ENCODE data around the gene HBS1L.

HBS1L gene

GRCh38 chr6:135025175-135025574 is 29.4 kb downstream of the HBS1L start:
- Histone ChIP-seq H3K4me1 (ENCODE audit: control insufficient read depth in 5 of 5, insufficient read depth in 5 of 5, low read length in 5 of 5) (no peaks in the 10 kb centered on the region), H3K9me3 (ENCODE audit: control insufficient read depth in 5 of 5, low read length in 5 of 5) (no peaks in the 10 kb centered on the region), H3K27me3 (ENCODE audit: control insufficient read depth in 5 of 5, insufficient read depth in 4 of 5, low read length in 5 of 5) (no peaks in the 10 kb centered on the region), H3K27ac (ENCODE audit: low read depth, low read length) (no peak overlapping the region), H3K9ac (ENCODE audit: low read length in 5 of 5) (no peak overlapping the region), H3K4me3 (ENCODE audit: low read depth in 1 of 5, low read length in 5 of 5) (no peak overlapping the region), H3K36me3 (ENCODE audit: control insufficient read depth in 5 of 5, insufficient read depth in 5 of 5, low read length in 5 of 5) (peaks cover 0 to 6% (median 5%) of the 10 kb centered on the region in 5 donors)

- no peaks in the 10 kb centered on the region for H3K9me3 ChIP-seq (ENCODE audit: control insufficient read depth in 5 of 5, low read length in 5 of 5)
- no peak overlapping the region for H3K9ac ChIP-seq (ENCODE audit: low read length in 5 of 5)
- H3K27ac ChIP-seq (ENCODE audit: low read depth, low read length), result no peak overlapping the region
- no peaks in the 10 kb centered on the region for H3K4me1 ChIP-seq (ENCODE audit: control insufficient read depth in 5 of 5, insufficient read depth in 5 of 5, low read length in 5 of 5)
- no peaks in the 10 kb centered on the region for H3K27me3 ChIP-seq (ENCODE audit: control insufficient read depth in 5 of 5, insufficient read depth in 4 of 5, low read length in 5 of 5)
- no peaks in the 10 kb centered on the region for H3K36me3 ChIP-seq (ENCODE audit: control insufficient read depth in 5 of 5, insufficient read depth in 5 of 5, low read length in 5 of 5)
- H3K4me3 ChIP-seq (ENCODE audit: low read depth in 1 of 5, low read length in 5 of 5), result no peak overlapping the region
Observed at GRCh38 chr6:135022050-135022697, 32.4 kb downstream of the HBS1L start.

- no peaks in the 10 kb centered on the region for H3K27me3 ChIP-seq (ENCODE audit: control insufficient read depth in 5 of 5, insufficient read depth in 4 of 5, low read length in 5 of 5)
- H3K4me3 ChIP-seq (ENCODE audit: low read depth in 1 of 5, low read length in 5 of 5), result no peak overlapping the region
- H3K27ac ChIP-seq (ENCODE audit: low read depth, low read length), result no peak overlapping the region
- no peaks in the 10 kb centered on the region for H3K4me1 ChIP-seq (ENCODE audit: control insufficient read depth in 5 of 5, insufficient read depth in 5 of 5, low read length in 5 of 5)
- H3K9ac ChIP-seq (ENCODE audit: low read length in 5 of 5), result no peak overlapping the region
- no peaks in the 10 kb centered on the region for H3K9me3 ChIP-seq (ENCODE audit: control insufficient read depth in 5 of 5, low read length in 5 of 5)
- H3K36me3 ChIP-seq (ENCODE audit: control insufficient read depth in 5 of 5, insufficient read depth in 5 of 5, low read length in 5 of 5), result no peaks in the 10 kb centered on the region
Observed at GRCh38 chr6:135021310-135022049, 33.1 kb downstream of the HBS1L start.

GRCh38 chr6:135018941-135019340 is 35.7 kb downstream of the HBS1L start:
- Histone ChIP-seq H3K36me3 (ENCODE audit: control insufficient read depth in 5 of 5, insufficient read depth in 5 of 5, low read length in 5 of 5) (no peaks in the 10 kb centered on the region), H3K9ac (ENCODE audit: low read length in 5 of 5) (no peak overlapping the region), H3K4me1 (ENCODE audit: control insufficient read depth in 5 of 5, insufficient read depth in 5 of 5, low read length in 5 of 5) (no peaks in the 10 kb centered on the region), H3K4me3 (ENCODE audit: low read depth in 1 of 5, low read length in 5 of 5) (no peak overlapping the region), H3K27me3 (ENCODE audit: control insufficient read depth in 5 of 5, insufficient read depth in 4 of 5, low read length in 5 of 5) (no peaks in the 10 kb centered on the region), H3K27ac (ENCODE audit: low read depth, low read length) (no peak overlapping the region), H3K9me3 (ENCODE audit: control insufficient read depth in 5 of 5, low read length in 5 of 5) (no peaks in the 10 kb centered on the region)

- no peak overlapping the region for H3K4me3 ChIP-seq (ENCODE audit: low read depth in 1 of 5, low read length in 5 of 5)
- no peaks in the 10 kb centered on the region for H3K36me3 ChIP-seq (ENCODE audit: control insufficient read depth in 5 of 5, insufficient read depth in 5 of 5, low read length in 5 of 5)
- no peak overlapping the region for H3K9ac ChIP-seq (ENCODE audit: low read length in 5 of 5)
- no peaks in the 10 kb centered on the region for H3K9me3 ChIP-seq (ENCODE audit: control insufficient read depth in 5 of 5, low read length in 5 of 5)
- no peaks in the 10 kb centered on the region for H3K4me1 ChIP-seq (ENCODE audit: control insufficient read depth in 5 of 5, insufficient read depth in 5 of 5, low read length in 5 of 5)
- no peaks in the 10 kb centered on the region for H3K27me3 ChIP-seq (ENCODE audit: control insufficient read depth in 5 of 5, insufficient read depth in 4 of 5, low read length in 5 of 5)
- H3K27ac ChIP-seq (ENCODE audit: low read depth, low read length), result no peak overlapping the region
Observed at GRCh38 chr6:135018052-135018451, 36.6 kb downstream of the HBS1L start.

- Histone ChIP-seq H3K4me1 (ENCODE audit: control insufficient read depth in 5 of 5, insufficient read depth in 5 of 5, low read length in 5 of 5) (no peaks in the 10 kb centered on the region), H3K27me3 (ENCODE audit: control insufficient read depth in 5 of 5, insufficient read depth in 4 of 5, low read length in 5 of 5) (no peaks in the 10 kb centered on the region), H3K9me3 (ENCODE audit: control insufficient read depth in 5 of 5, low read length in 5 of 5) (no peaks in the 10 kb centered on the region), H3K4me3 (ENCODE audit: low read depth in 1 of 5, low read length in 5 of 5) (no peak overlapping the region), H3K27ac (ENCODE audit: low read depth, low read length) (no peak overlapping the region), H3K36me3 (ENCODE audit: control insufficient read depth in 5 of 5, insufficient read depth in 5 of 5, low read length in 5 of 5) (no peaks in the 10 kb centered on the region), H3K9ac (ENCODE audit: low read length in 5 of 5) (no peak overlapping the region)
Observed at GRCh38 chr6:135014353-135014832, 40.2 kb downstream of the HBS1L start.

- no peak overlapping the region for H3K9ac ChIP-seq (ENCODE audit: low read length in 5 of 5)
- H3K4me1 ChIP-seq (ENCODE audit: control insufficient read depth in 5 of 5, insufficient read depth in 5 of 5, low read length in 5 of 5), result no peaks in the 10 kb centered on the region
- no peaks in the 10 kb centered on the region for H3K9me3 ChIP-seq (ENCODE audit: control insufficient read depth in 5 of 5, low read length in 5 of 5)
- no peak overlapping the region for H3K4me3 ChIP-seq (ENCODE audit: low read depth in 1 of 5, low read length in 5 of 5)
- H3K27ac ChIP-seq (ENCODE audit: low read depth, low read length), result no peak overlapping the region
- H3K27me3 ChIP-seq (ENCODE audit: control insufficient read depth in 5 of 5, insufficient read depth in 4 of 5, low read length in 5 of 5), result no peaks in the 10 kb centered on the region
- H3K36me3 ChIP-seq (ENCODE audit: control insufficient read depth in 5 of 5, insufficient read depth in 5 of 5, low read length in 5 of 5), result peaks cover 0 to 2% (median 0%) of the 10 kb centered on the region in 5 donors
Observed at GRCh38 chr6:135013211-135013610, 41.4 kb downstream of the HBS1L start.

- Histone ChIP-seq H3K27ac (ENCODE audit: low read depth, low read length) (no peak overlapping the region), H3K4me1 (ENCODE audit: control insufficient read depth in 5 of 5, insufficient read depth in 5 of 5, low read length in 5 of 5) (no peaks in the 10 kb centered on the region), H3K36me3 (ENCODE audit: control insufficient read depth in 5 of 5, insufficient read depth in 5 of 5, low read length in 5 of 5) (peaks cover 0 to 2% (median 0%) of the 10 kb centered on the region in 5 donors), H3K9me3 (ENCODE audit: control insufficient read depth in 5 of 5, low read length in 5 of 5) (no peaks in the 10 kb centered on the region), H3K4me3 (ENCODE audit: low read depth in 1 of 5, low read length in 5 of 5) (no peak overlapping the region), H3K27me3 (ENCODE audit: control insufficient read depth in 5 of 5, insufficient read depth in 4 of 5, low read length in 5 of 5) (no peaks in the 10 kb centered on the region), H3K9ac (ENCODE audit: low read length in 5 of 5) (no peak overlapping the region)
Observed at GRCh38 chr6:135012764-135013163, 41.9 kb downstream of the HBS1L start.

- H3K27ac ChIP-seq (ENCODE audit: low read depth, low read length), result no peak overlapping the region
- no peak overlapping the region for H3K4me3 ChIP-seq (ENCODE audit: low read depth in 1 of 5, low read length in 5 of 5)
- H3K9ac ChIP-seq (ENCODE audit: low read length in 5 of 5), result no peak overlapping the region
- peaks cover 0 to 2% (median 0%) of the 10 kb centered on the region in 5 donors for H3K36me3 ChIP-seq (ENCODE audit: control insufficient read depth in 5 of 5, insufficient read depth in 5 of 5, low read length in 5 of 5)
- H3K9me3 ChIP-seq (ENCODE audit: control insufficient read depth in 5 of 5, low read length in 5 of 5), result no peaks in the 10 kb centered on the region
- H3K4me1 ChIP-seq (ENCODE audit: control insufficient read depth in 5 of 5, insufficient read depth in 5 of 5, low read length in 5 of 5), result no peaks in the 10 kb centered on the region
- H3K27me3 ChIP-seq (ENCODE audit: control insufficient read depth in 5 of 5, insufficient read depth in 4 of 5, low read length in 5 of 5), result no peaks in the 10 kb centered on the region
Observed at GRCh38 chr6:135012349-135012748, 42.3 kb downstream of the HBS1L start.

- Histone ChIP-seq H3K9ac (ENCODE audit: low read length in 5 of 5) (no peak overlapping the region), H3K36me3 (ENCODE audit: control insufficient read depth in 5 of 5, insufficient read depth in 5 of 5, low read length in 5 of 5) (peaks cover 0 to 6% (median 3%) of the 10 kb centered on the region in 5 donors), H3K9me3 (ENCODE audit: control insufficient read depth in 5 of 5, low read length in 5 of 5) (no peaks in the 10 kb centered on the region), H3K27me3 (ENCODE audit: control insufficient read depth in 5 of 5, insufficient read depth in 4 of 5, low read length in 5 of 5) (no peaks in the 10 kb centered on the region), H3K27ac (ENCODE audit: low read depth, low read length) (no peak overlapping the region), H3K4me1 (ENCODE audit: control insufficient read depth in 5 of 5, insufficient read depth in 5 of 5, low read length in 5 of 5) (no peaks in the 10 kb centered on the region), H3K4me3 (ENCODE audit: low read depth in 1 of 5, low read length in 5 of 5) (no peak overlapping the region)
Observed at GRCh38 chr6:135008941-135009290, 45.7 kb downstream of the HBS1L start.

Data from subcutaneous abdominal adipose tissue (tissue), 5 donors.